ENCODE data around the gene MAK. TPM values are rescaled to one million over a fixed set of nuclear protein-coding genes. Genes with fewer than 3 reads are reported as not detected.

Gene MAK
- total RNA-seq, 1 experiment from 2014 or later = 0.20 TPM

DNA sequence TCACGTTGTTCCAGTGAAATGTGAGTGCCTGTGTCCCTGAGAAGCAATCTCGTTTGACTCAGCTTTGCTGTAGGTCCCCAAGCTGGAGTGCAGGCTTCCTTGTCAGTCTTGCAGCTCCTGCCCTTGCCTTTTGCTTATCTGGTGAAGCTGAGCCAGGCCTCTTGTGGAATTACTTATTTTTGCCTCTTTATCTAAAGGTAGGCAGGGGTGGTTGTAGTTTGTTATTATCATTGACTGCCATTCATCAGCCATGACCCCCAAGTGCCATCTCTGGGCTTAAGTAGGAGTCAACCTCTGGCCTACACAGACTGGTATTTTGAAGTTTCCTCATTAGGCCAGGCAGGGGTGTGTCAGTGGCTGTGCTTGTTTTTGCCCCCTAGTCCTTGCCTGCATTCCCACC is 88.6 kb downstream of the MAK start:
- Histone ChIP-seq H3K4me1 (ENCODE audit: insufficient read depth, low read length) (peaks cover 4% of the 10 kb centered on the region), H3K79me2 (ENCODE audit: insufficient read depth, low read length) (peaks cover 26% of the 10 kb centered on the region; the same call in 1 of the 2 replicates), H2BK5ac (ENCODE audit: insufficient read length, low read length) (no peak overlapping the region), H3K27ac (ENCODE audit: insufficient read length, low read depth, low read length) (no peak overlapping the region), H4K91ac (ENCODE audit: insufficient read length, low read depth, low read length) (no peak overlapping the region), H3K23ac (ENCODE audit: insufficient read length, low read depth, low read length) (no peak overlapping the region), H3K18ac (ENCODE audit: insufficient read length, low read depth, low read length) (no peak overlapping the region), H3K4me2 (ENCODE audit: insufficient read depth, insufficient read length, low read length) (peak overlapping the region; percentile 69), H2AK5ac (ENCODE audit: insufficient read length, low read length) (no peak overlapping the region), H3K4ac (ENCODE audit: low read depth, low read length) (no peak overlapping the region), H3K9me3 (ENCODE audit: control insufficient read depth, low read depth, low read length) (no peaks in the 10 kb centered on the region), H3K79me1 (ENCODE audit: insufficient read depth, low read depth, low read length, poor library complexity, severe bottlenecking) (peaks cover 5% of the 10 kb centered on the region), H2BK12ac (ENCODE audit: insufficient read length, low read depth, low read length) (no peak overlapping the region), H2BK120ac (ENCODE audit: low read depth, low read length, poor library complexity, severe bottlenecking) (no peak overlapping the region), H3K27me3 (ENCODE audit: insufficient read depth, low read length) (no peaks in the 10 kb centered on the region), H3K9ac (ENCODE audit: extremely low read depth, insufficient read length, low read length) (no peak overlapping the region), H4K8ac (replicated peaks; ENCODE audit: insufficient read length, low read depth, low read length) (no peak overlapping the region), H4K20me1 (ENCODE audit: control insufficient read depth, insufficient read depth, insufficient read length) (no peaks in the 10 kb centered on the region), H2BK15ac (ENCODE audit: low read depth, low read length) (no peak overlapping the region), H2BK20ac (ENCODE audit: low read depth, low read length, poor library complexity, severe bottlenecking) (no peak overlapping the region), H3K23me2 (ENCODE audit: insufficient read length, low read depth, low read length, poor library complexity, severe bottlenecking) (peaks cover 3% of the 10 kb centered on the region), H2AFZ (ENCODE audit: low read length) (no peak overlapping the region), H3K56ac (ENCODE audit: insufficient read length, low read depth, low read length) (no peak overlapping the region), H3T11ph (ENCODE audit: low read length) (no peak overlapping the region), H3K14ac (ENCODE audit: insufficient read depth, low read length) (no peak overlapping the region), H4K5ac (ENCODE audit: insufficient read length, low read depth, low read length) (no peak overlapping the region)
- H3K9me3 Mint-ChIP-seq = no peaks in the 10 kb centered on the region
- peaks cover 20 to 55% (median 52%) of the 10 kb centered on the region in 3 experiments for H3K36me3 Mint-ChIP-seq (ENCODE audit: insufficient read depth in 1 of 3, low read depth in 3 of 3)
- peaks cover 20 to 31% of the 10 kb centered on the region in 2 experiments for H3K4me1 Mint-ChIP-seq
- H3K27ac Mint-ChIP-seq = peak overlapping the region in 2 of 3 experiments; percentile 16 to 48; a peak in 2 of 7 replicates
- no peak overlapping the region for H3K4me3 Mint-ChIP-seq
- WGBS (ENCODE audit: extremely low coverage, insufficient read length, low lambda C conversion rate) = no CpG with 5 or more reads among the region's 2 CpGs
- TF ChIP-seq, protein P1, sequence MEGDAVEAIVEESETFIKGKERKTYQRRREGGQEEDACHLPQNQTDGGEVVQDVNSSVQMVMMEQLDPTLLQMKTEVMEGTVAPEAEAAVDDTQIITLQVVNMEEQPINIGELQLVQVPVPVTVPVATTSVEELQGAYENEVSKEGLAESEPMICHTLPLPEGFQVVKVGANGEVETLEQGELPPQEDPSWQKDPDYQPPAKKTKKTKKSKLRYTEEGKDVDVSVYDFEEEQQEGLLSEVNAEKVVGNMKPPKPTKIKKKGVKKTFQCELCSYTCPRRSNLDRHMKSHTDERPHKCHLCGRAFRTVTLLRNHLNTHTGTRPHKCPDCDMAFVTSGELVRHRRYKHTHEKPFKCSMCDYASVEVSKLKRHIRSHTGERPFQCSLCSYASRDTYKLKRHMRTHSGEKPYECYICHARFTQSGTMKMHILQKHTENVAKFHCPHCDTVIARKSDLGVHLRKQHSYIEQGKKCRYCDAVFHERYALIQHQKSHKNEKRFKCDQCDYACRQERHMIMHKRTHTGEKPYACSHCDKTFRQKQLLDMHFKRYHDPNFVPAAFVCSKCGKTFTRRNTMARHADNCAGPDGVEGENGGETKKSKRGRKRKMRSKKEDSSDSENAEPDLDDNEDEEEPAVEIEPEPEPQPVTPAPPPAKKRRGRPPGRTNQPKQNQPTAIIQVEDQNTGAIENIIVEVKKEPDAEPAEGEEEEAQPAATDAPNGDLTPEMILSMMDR (conservative IDR thresholded peaks at IDR 0.05) = no peak
- no peak for DNase-seq
- no peaks in the 10 kb centered on the region for H3K27me3 Mint-ChIP-seq (ENCODE audit: low read depth)
